ENCODE measurements around the gene SYT6.

The SYT6 gene

DNA sequence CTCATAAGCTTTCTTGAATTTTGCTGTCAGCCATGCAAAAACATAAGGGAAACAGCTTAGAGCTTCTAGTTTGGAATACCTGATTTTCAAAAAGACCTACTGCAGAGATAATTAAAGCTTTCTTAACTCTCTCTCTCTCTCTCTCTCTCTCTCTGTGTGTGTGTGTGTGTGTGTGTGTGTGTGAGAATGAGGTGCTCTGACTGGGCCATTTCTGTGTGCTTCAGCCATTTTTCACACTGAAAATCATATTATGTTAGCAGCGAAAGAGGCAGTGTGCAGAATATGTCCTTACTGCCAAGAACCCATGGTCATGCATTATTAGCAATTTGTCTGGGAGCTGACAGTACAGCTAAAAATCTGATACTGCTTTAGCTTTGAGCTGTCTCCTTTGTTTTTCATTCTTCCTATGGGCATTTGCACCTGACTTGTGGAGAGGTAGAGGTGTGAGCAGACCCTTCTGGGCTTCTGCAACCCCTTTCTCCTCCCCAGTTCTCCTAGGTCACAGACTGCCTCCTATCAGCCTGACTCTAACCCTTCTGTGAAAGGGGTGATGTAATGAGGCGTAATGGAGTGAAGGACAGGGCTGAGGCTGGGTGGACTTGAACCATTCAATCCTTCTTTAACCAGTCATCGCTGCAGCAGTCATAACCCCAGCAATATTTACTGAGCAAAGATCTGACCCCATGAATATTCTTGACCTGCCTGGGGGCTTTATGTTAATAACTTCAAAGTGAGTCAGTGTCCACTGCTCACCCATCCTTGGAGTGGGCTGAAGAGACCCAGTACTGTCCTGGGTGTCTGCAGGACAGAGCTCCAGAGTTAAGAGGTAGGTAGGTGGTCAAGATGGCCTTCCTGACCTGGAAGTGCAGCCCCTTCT is 61.2 kb downstream of the SYT6 start:
- DNase-seq (ENCODE audit: low read depth), result no peak

- no peak for DNase-seq (ENCODE audit: low read depth)
These were observed 62.0 kb downstream of the SYT6 start for GRCh38 chr1:114091711-114092110.

- no peak for DNase-seq (ENCODE audit: low read depth)
These were observed 62.7 kb downstream of the SYT6 start for GRCh38 chr1:114090738-114091505.

- DNase-seq (ENCODE audit: low read depth), result no peak
These were observed 64.0 kb downstream of the SYT6 start for GRCh38 chr1:114089502-114090138.

DNA sequence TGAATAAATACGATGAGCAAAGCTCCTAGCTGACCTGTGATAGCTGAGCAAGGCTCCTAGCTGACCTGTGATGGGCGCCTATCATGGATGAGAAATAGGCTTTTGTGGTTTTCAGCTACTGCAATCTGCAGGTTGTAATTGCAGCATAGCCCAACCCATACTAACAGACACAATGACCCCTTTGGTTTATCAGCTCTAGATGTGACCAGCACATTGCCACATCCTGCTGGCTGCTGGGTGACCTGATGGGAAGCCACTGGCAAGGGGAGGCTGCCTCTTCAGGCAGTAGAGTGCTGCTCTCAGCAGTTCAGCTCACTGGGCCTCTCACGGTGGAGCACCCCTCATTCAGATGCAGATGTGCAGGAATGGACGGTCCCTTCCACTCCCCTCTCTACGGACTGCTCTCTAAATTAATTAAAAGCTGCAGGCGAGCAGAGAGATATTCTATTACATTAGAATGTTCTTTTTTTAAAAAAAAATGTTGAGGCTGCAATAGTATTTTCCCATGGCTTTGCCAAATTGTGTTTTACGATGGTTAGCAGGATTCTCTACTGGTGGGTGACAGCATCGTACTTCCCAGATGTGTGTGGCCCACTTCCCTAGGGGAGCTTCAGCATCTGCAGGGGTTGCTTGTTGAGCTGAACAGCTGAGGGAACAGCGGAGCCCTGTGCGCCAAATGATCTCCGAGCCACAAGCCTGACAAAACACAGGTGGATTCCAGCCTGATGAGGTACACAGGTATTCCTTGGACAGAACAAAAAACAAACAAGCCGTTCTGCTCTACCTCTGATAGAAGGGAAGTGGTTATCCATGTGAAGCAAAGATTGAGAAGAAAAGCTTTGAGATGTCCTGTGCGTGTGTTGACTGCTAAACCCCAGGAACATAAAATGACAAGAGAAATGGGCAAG is 65.0 kb downstream of the SYT6 start:
- DNase-seq (ENCODE audit: low read depth), result no peak

DNA sequence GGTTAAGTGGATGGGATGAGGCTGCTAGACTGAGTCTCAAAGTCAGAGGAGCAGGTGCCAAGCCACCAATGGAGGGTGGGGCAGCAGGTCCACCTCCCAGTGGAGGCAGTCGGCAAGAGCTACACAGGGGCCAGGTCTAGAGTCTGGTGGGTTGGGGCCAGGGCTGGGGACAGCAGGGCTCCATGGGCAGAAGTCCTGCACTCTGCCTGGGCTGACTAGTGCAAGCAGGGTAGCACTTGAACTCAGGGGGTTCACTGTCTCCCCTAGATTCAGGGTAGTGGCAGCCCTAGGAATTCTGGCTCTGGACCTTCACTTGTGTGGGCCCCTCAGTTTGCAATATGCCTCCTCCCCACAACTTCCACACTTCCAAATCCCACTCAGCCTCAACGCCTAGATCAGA is 66.2 kb downstream of the SYT6 start:
- no peak for DNase-seq (ENCODE audit: low read depth)

DNA sequence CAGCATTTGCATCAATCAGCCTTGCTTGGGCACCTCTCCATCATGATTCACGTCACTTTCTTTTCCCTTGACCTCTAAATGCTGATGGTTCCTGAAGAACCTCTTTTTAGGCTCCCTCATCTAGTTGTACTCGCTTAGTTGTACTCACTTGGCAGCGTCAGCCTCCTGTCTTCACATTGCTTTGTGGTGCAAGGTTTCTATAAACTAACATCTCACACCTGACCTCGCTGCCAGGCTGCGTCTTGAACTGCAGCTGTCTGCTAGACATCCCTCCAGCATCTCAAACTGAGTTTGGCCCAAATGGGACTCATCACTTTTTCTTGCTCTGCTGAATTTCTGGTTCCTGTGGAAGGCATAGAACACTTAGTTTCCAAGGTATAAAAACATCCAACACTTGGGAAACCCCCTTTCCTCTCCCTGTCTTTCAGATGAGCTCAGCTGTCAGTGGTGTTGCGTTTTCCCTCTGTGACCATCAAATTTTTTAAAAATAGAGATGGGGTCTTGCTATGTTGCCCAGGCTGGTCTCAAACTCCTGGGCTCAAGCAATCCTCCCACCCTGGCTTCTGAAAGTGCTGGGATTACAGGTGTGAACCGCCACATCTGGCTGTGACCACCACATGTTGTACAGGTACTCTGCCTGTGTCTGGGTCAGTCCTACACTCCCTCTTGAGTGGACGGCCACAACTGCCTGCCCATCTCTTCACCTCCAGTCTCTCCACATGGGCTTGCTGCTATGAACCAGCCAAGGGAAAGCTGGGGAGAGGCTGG is 66.9 kb downstream of the SYT6 start:
- DNase-seq (ENCODE audit: low read depth), result no peak

DNA sequence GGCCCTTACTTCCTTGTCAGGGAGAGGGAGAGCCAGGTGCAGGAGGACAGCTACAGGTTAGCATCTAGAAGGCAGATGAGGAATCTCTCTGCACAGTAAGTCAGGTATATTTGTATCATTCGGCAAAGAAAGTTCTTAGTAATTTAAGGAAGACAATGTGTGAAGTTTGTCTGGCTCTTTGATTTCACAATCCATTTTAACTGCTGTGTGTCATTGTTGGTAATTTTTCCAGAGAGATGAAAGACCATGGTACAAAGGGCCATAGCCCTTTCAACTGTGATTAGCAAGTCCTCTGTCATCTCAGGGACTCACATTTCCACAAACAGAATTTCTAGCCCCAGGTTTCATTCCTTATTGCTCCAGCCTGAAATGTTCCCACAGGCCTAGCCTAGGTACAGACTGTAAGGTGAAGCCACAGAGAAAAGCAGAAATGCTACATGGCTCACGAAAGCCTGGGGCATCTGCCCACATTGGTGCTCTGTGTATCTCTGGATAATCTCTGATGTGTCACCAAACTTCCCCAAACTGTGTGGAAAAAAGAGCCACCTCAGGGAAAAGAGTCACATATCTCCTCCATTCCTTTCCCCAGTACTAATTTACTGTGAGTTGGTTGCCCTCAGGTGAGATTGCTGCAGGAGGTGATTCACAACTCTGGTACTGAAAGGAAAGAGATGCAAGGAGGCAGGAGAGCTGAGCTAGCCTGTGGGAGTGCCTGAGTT is 70.6 kb downstream of the SYT6 start:
- no peak for DNase-seq (ENCODE audit: low read depth)

GRCh38 chr1:114082304-114082630 is 71.4 kb downstream of the SYT6 start:
- no peak for DNase-seq (ENCODE audit: low read depth)

GRCh38 chr1:114081437-114082303 is 72.0 kb downstream of the SYT6 start:
- DNase-seq (ENCODE audit: low read depth), result no peak

GRCh38 chr1:114080511-114081436 is 72.9 kb downstream of the SYT6 start:
- DNase-seq (ENCODE audit: low read depth), result no peak

GRCh38 chr1:114079596-114080190 is 74.0 kb downstream of the SYT6 start:
- DNase-seq (ENCODE audit: low read depth), result no peak

- no peak for DNase-seq (ENCODE audit: low read depth)
These were observed 75.6 kb downstream of the SYT6 start for GRCh38 chr1:114078116-114078515.

DNA sequence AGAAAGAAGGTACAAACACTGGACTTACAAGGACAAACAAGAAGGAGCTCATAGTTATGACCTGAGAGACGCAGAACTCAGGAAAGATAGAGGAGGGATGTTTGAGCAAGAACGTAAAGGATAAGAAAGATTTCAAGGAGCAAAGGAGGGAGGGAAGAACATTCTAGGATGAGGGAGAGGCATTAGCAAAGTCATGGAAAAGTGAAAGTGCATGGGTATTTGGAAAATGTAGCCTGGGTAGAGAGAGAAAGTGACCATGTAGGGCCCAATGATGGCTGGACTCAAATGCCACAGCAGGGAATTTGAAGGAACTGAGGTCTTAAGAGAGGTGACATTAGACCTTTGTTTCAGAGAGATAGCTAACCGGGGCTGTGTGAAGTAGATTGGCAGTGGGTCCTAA is 76.5 kb downstream of the SYT6 start:
- DNase-seq (ENCODE audit: low read depth), result no peak

GRCh38 chr1:114076308-114076707 is 77.4 kb downstream of the SYT6 start:
- DNase-seq (ENCODE audit: low read depth), result no peak

DNA sequence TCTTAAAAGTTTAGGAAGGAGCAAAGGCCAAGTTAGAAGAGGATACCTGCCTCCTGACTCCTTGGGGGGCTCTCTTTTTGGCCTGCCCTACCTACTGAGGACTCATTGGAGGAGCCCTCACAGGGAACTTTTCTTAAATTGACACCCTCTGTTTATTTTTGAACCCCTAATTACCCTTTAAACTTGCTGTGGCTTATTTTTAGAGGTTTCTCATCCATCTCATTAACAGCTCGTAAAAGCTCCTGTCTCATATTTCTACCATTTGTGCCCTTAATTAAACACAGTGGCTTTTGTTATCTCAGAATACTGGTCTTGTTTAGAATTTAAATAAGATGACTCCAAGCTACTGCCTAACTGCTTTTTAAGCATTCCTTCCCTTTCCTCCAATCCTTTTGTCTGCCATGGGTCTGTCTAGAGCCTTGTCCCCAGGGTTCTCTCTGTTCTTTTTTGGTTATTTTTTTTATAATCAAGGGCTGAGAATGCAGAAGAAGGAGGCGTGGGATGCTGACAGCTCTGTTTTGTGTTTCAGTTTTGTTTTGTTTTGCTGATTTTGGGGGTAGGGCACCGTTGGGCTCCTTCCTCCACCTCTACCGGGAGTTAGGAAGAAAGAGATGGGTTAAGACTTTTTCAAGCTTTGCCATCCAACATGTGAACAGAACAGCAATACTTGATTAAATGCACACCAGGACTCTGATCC is 78.0 kb downstream of the SYT6 start:
- DNase-seq (ENCODE audit: low read depth), result no peak

DNA sequence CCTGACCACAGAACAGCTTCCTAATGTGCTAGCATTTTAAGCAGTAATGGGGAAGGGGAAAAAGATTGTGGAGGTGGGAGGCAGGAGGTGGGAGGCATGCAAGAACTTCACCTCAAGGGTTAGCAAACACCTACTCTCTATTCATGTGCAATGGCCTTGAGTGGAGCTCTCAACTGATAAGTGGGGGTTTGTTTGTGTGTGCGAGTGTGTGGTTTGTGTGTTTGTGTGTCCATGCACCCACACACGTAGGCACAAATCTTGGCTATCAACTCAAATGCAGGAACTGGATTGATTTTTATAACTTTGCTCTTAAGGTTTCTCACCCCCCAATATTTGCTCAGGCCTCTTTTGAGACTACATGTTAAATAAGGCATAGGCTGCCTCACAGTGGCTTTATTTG is 78.6 kb downstream of the SYT6 start:
- no peak for DNase-seq (ENCODE audit: low read depth)

Measured in GM04503 (cell line).